GM23338 (cell line): Measurements from ENCODE around the gene TFCP2. TPM values are rescaled to one million over a fixed set of nuclear protein-coding genes. Genes with fewer than 3 reads are reported as not detected.
A peak's percentile ranks its signal among the peaks of the same experiment; 100 is the strongest.

Experiments
- ATAC-seq: fragments of 200-7000 bp; cut with Tn5 transposase; 3 replicates; pipeline ENCODE4 v1.9.1; 2020
- DNase-seq: peaks from one replicate; pipeline ENCODE4 v3.0.0-alpha.2; 2015; ENCODE audit warnings: low spot score
- H2AFZ ChIP-seq: fragments of 200-600 bp; sonication (generic); 2 replicates; pipeline ENCODE4 v1.8.0; 2016; ENCODE audit warnings: antibody characterized with exemption, mild to moderate bottlenecking, moderate library complexity
- H3F3A ChIP-seq: fragments of 200-600 bp; sonication (generic); replicated peaks from 2 replicates; pipeline ENCODE4 v1.8.0; 2017; ENCODE audit warnings: antibody characterized with exemption, mixed run types, low read depth
- H3K27ac ChIP-seq: fragments of 200-600 bp; sonication (generic); 2 replicates; pipeline ENCODE4 v1.6.1; 2016; ENCODE audit warnings: low read depth
- H3K27me3 ChIP-seq: fragments of 200-600 bp; sonication (generic); 2 replicates; pipeline ENCODE4 v1.8.0; 2016; ENCODE audit warnings: mild to moderate bottlenecking, mixed run types, moderate library complexity; ENCODE audit not compliant: insufficient read depth
- H3K36me3 ChIP-seq: fragments of 200-600 bp; sonication (generic); 2 replicates; pipeline ENCODE4 v1.8.0; 2016; ENCODE audit warnings: mild to moderate bottlenecking; ENCODE audit not compliant: insufficient read depth
- H3K4me1 ChIP-seq: fragments of 200-600 bp; sonication (generic); 2 replicates; pipeline ENCODE4 v1.8.0; 2016; ENCODE audit warnings: mild to moderate bottlenecking, moderate library complexity; ENCODE audit not compliant: insufficient read depth
- H3K4me2 ChIP-seq: fragments of 200-600 bp; sonication (generic); 2 replicates; pipeline ENCODE4 v1.7.1; 2017; ENCODE audit warnings: mixed run types
- H3K4me3 ChIP-seq: fragments of 200-600 bp; sonication (generic); 2 replicates; pipeline ENCODE4 v1.6.1; 2016; ENCODE audit warnings: mixed run types
- H3K79me2 ChIP-seq: fragments of 200-600 bp; sonication (generic); replicated peaks from 2 replicates; pipeline ENCODE4 v1.8.0; 2017; ENCODE audit warnings: mild to moderate bottlenecking; ENCODE audit not compliant: insufficient read depth
- H3K9me2 ChIP-seq: fragments of 200-600 bp; sonication (generic); 2 replicates; pipeline ENCODE4 v1.8.0; 2017; ENCODE audit not compliant: insufficient read depth
- H4K20me1 ChIP-seq: fragments of 200-600 bp; sonication (generic); replicated peaks from 2 replicates; pipeline ENCODE4 v1.8.0; 2017; ENCODE audit warnings: mild to moderate bottlenecking; ENCODE audit not compliant: insufficient read depth
- H3K27ac Mint-ChIP-seq: 2 replicates; pipeline ENCODE4 v1.8.0; 2020; ENCODE audit warnings: inconsistent platforms, mild to moderate bottlenecking, moderate library complexity, mixed read lengths
- H3K27me3 Mint-ChIP-seq: 3 replicates; pipeline ENCODE4 v1.8.0; 2022; ENCODE audit warnings: low read depth, mild to moderate bottlenecking, moderate library complexity, mixed read lengths, inconsistent platforms; ENCODE audit not compliant: insufficient read depth, poor library complexity
- H3K36me3 Mint-ChIP-seq: 3 replicates; pipeline ENCODE4 v1.8.0; 2021; ENCODE audit warnings: low read depth, mild to moderate bottlenecking, inconsistent platforms, moderate library complexity, mixed read lengths
- H3K4me1 Mint-ChIP-seq: 3 replicates; pipeline ENCODE4 v1.8.0; 2020; ENCODE audit warnings: mild to moderate bottlenecking, inconsistent platforms, mixed read lengths
- H3K4me3 Mint-ChIP-seq: 3 replicates; pipeline ENCODE4 v1.8.0; 2021; ENCODE audit warnings: moderate library complexity, mild to moderate bottlenecking, inconsistent platforms, mixed read lengths
- H3K9me3 Mint-ChIP-seq: 3 replicates; pipeline ENCODE4 v1.8.0; 2020; ENCODE audit warnings: moderate library complexity, mild to moderate bottlenecking, inconsistent platforms, mixed read lengths
- CTCF ChIP-seq, 2 experiments: fragments of 200-600 bp in 1 of 2; sonication (generic) in 1 of 2; conservative IDR thresholded peaks; 2 replicates each; pipeline versions ENCODE4 v1.5.1 to v1.6.1; 2016 to 2017; ENCODE audit warnings: antibody characterized with exemption in 2 of 2, low read depth in 2 of 2, mild to moderate bottlenecking in 2 of 2, moderate library complexity in 1 of 2
- ETS1 ChIP-seq: IDR thresholded peaks from 2 replicates; pipeline ENCODE4 v1.6.1; 2016; ENCODE audit warnings: antibody characterized with exemption
- EZH2 ChIP-seq: fragments of 200-600 bp; sonication (generic); IDR thresholded peaks from one replicate; pipeline ENCODE4 v1.8.0; 2017; ENCODE audit warnings: antibody characterized with exemption, mild to moderate bottlenecking, low read depth; ENCODE audit not compliant: unreplicated experiment
- POLR2AphosphoS5 ChIP-seq: IDR thresholded peaks from 2 replicates; pipeline ENCODE4 v1.6.1; 2016; ENCODE audit warnings: antibody characterized with exemption, low read depth
- ZNF462 ChIP-seq: fragments of 250-450 bp; sonication (Bioruptor Pico); IDR thresholded peaks from 2 replicates; pipeline ENCODE4 v1.5.0; 2020; ENCODE audit warnings: mild to moderate bottlenecking, moderate library complexity
- polyA plus RNA-seq: library from polyadenylated mRNA; unstranded; fragments of >200 nt; fragmentation: Nextera tagmentation; extraction: Ambion mirVana; gene quantifications from 2 replicates; pipeline ENCODE4 v1.2.1, GENCODE V29; 2016
- total RNA-seq: library from RNA; depleted of rRNA; stranded (reverse); fragments of >200 nt; shearing (Covaris generic); gene quantifications from 2 replicates; pipeline ENCODE4 v1.2.3, GENCODE V29; 2014

Gene TFCP2
- total and polyA plus RNA-seq, 2 experiments from 2014 or later = 15.2 to 30.5 TPM

- TF ChIP-seq ZNF462 (CRISPR knock-in tag) = no peak
- no peak for TF ChIP-seq CTCF (conservative IDR thresholded peaks at IDR 0.05; ENCODE audit: low read depth in 2 of 2)
Observed at GRCh38 chr12:51085757-51086156, 87.2 kb downstream of the TFCP2 start (continued).

GRCh38 chr12:51083126-51083833 lies 89.7 kb downstream of the TFCP2 start, which contains the start of gene CSRNP2:
CSRNP2 (minus strand) TSS chr12:51083596; CDS start chr12:51076561, 7,035 bp downstream.
- no peaks in the 10 kb centered on the region for H3K36me3 ChIP-seq
- peak within 1 kb of the TSS; percentile 84 for H3K4me2 ChIP-seq
- H3K4me3 Mint-ChIP-seq = peak within 1 kb of the TSS; percentile 92
- TF ChIP-seq EZH2 (no peak), POLR2AphosphoS5 (peak; percentile 98), ETS1 (peak; percentile 93)
- H3K27ac Mint-ChIP-seq = peak within 1 kb of the TSS; percentile 91
- peak within 1 kb of the TSS; percentile 97 for H3K27ac ChIP-seq
- H3K4me1 Mint-ChIP-seq = peaks cover 13% of the 10 kb centered on the region
- DNase-seq (peak; percentile 97), ATAC-seq (peak; percentile 96)
- H3K4me1 ChIP-seq = peaks cover 12% of the 10 kb centered on the region
- peak within 1 kb of the TSS; percentile 97 for H3K4me3 ChIP-seq
- no peaks in the 10 kb centered on the region for H3K27me3 ChIP-seq
- peaks cover 41% of the 10 kb centered on the region for H3K79me2 ChIP-seq
- no peaks in the 10 kb centered on the region for H3K9me2 ChIP-seq
- peaks cover 22% of the 10 kb centered on the region for H4K20me1 ChIP-seq
- H3K36me3 Mint-ChIP-seq = peaks cover 14% of the 10 kb centered on the region
- no peaks in the 10 kb centered on the region for H3K9me3 Mint-ChIP-seq
- H3K27me3 Mint-ChIP-seq = peaks cover 6% of the 10 kb centered on the region
- H3F3A ChIP-seq = peaks cover 5% of the 10 kb centered on the region; the same call in 1 of the 2 replicates
- peak within 1 kb of the TSS; percentile 91 for H2AFZ ChIP-seq
